ENCODE data around the gene DAB2IP.

Gene DAB2IP

DNA sequence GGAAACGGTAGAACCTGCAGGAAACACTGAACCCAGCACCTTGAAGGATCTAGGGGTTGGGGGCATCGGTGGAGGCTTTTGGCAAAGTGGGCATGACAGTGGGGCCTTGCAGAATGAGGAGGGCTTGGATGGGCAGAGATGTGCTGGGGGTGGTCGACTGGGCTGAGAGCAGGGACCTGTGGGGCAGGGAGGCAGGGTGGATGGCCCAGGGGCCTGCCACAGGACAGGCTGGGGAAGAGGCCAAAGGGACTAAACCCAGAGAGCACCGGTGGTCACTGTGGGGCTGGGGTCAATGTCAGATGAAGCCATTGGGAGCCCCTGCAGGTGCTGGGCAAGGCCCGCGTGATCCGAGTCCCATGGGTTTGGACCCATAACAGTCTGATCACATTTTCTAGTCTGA lies 175.3 kb downstream of the DAB2IP start:
- no peak overlapping the region for H3K4me3 ChIP-seq (ENCODE audit: low read length)
- no peak for TF ChIP-seq CTCF (IDR thresholded peaks at IDR 0.05; ENCODE audit: insufficient read depth, low read depth, low read length, missing control alignments)
- no peak for DNase-seq (ENCODE audit: low read depth)

GRCh38 chr9:121827251-121827967 lies 176.0 kb downstream of the DAB2IP start:
- DNase-seq (ENCODE audit: low read depth): no peak
- no peak overlapping the region for H3K4me3 ChIP-seq (ENCODE audit: low read length)
- no peak for TF ChIP-seq CTCF (IDR thresholded peaks at IDR 0.05; ENCODE audit: insufficient read depth, low read depth, low read length, missing control alignments)

- no peak overlapping the region for H3K4me3 ChIP-seq (ENCODE audit: low read length)
- no peak for DNase-seq (ENCODE audit: low read depth)
- no peak for TF ChIP-seq CTCF (IDR thresholded peaks at IDR 0.05; ENCODE audit: insufficient read depth, low read depth, low read length, missing control alignments)
Measured at GRCh38 chr9:121830441-121831140, 179.2 kb downstream of the DAB2IP start.

DNA sequence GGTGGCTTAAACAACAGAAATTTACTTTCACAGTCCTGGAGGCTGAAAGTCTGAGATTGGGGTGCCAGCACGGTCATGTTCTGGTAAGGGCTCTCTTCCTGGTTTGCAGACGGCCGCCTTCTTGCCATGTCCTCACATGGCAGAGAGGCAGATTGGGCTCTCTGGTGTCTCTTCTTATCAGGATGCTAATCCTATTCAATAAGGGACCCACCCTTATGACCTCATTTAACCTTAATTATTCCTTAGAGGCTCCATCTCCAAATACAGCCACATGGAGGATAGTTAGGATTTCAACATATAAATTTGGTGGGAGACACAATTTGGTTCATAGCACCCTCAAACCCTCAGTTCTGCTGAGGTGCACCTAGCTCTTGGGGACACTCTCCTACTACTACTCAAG lies 180.4 kb downstream of the DAB2IP start:
- no peak for TF ChIP-seq CTCF (IDR thresholded peaks at IDR 0.05; ENCODE audit: insufficient read depth, low read depth, low read length, missing control alignments)
- DNase-seq (ENCODE audit: low read depth): no peak
- H3K4me3 ChIP-seq (ENCODE audit: low read length): no peak overlapping the region

DNA sequence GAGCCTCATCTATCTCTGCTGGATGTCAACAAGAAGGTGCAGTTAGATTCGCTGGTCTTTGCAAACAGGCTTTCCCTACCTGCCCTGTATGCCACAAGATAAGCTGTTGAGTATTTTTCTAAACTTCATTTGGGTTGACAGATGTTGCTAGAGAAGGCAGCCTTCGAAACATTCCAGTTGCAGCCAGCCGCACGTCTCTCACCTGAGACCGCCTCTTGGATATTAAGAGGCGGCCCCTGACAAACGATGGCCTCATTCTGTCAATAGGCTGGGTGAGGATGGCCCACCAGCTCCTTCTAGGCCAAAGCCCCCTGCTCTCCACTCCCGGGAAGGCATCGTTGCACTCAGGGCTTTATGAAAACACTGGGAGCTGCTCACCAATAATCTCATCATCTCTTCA lies 181.6 kb downstream of the DAB2IP start:
- DNase-seq (ENCODE audit: low read depth): no peak
- H3K4me3 ChIP-seq (ENCODE audit: low read length): no peak overlapping the region
- TF ChIP-seq CTCF (IDR thresholded peaks at IDR 0.05; ENCODE audit: insufficient read depth, low read depth, low read length, missing control alignments): no peak
